ENCODE results near the gene UMAD1.

DNA sequence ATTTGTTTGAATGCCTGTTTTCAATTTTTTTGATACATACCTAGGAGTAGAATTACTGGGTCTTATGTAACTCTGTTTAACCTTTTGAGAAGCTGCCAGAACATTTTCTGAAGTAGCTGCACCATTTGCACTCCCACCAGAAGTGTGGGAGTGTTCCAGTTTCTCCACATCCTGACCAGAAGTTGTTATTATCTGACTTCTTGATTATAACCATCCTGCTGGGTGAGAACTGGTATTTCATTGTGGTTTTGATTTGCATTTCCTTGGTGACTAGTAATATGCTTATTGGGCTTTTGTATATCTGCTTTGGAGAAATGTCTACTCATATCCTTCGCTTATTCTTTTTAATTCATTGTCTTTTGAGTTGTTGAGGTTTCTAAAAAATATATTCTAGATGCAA lies 210.8 kb downstream of the UMAD1 start:
- no peak for TF ChIP-seq CSDC2 (CRISPR knock-in tag; IDR thresholded peaks at IDR 0.05)
- TF ChIP-seq, protein P1, sequence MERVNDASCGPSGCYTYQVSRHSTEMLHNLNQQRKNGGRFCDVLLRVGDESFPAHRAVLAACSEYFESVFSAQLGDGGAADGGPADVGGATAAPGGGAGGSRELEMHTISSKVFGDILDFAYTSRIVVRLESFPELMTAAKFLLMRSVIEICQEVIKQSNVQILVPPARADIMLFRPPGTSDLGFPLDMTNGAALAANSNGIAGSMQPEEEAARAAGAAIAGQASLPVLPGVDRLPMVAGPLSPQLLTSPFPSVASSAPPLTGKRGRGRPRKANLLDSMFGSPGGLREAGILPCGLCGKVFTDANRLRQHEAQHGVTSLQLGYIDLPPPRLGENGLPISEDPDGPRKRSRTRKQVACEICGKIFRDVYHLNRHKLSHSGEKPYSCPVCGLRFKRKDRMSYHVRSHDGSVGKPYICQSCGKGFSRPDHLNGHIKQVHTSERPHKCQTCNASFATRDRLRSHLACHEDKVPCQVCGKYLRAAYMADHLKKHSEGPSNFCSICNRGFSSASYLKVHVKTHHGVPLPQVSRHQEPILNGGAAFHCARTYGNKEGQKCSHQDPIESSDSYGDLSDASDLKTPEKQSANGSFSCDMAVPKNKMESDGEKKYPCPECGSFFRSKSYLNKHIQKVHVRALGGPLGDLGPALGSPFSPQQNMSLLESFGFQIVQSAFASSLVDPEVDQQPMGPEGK (CRISPR knock-in tag; IDR thresholded peaks at IDR 0.05; ENCODE audit: borderline replicate concordance) = no peak
- no peak for TF ChIP-seq ZFP30 (CRISPR knock-in tag; IDR thresholded peaks at IDR 0.05)

Data from SK-N-SH treated with all-trans-retinoic acid at 6 μM for 48 hours (cell line).